22Rv1 (cell line): Measurements from ENCODE around the gene CCNA2.

Source experiments
- ZFX ChIP-seq: fragments of 450-650 bp; IDR thresholded peaks from 2 replicates; pipeline ENCODE4 v1.6.1; 2017; ENCODE audit warnings: antibody characterized with exemption, borderline replicate concordance
- TF ChIP-seq, protein P1 (sequence below): fragments of 450-650 bp; IDR thresholded peaks from 2 replicates; pipeline ENCODE4 v1.5.1; 2017; ENCODE audit warnings: mild to moderate bottlenecking

DNA sequence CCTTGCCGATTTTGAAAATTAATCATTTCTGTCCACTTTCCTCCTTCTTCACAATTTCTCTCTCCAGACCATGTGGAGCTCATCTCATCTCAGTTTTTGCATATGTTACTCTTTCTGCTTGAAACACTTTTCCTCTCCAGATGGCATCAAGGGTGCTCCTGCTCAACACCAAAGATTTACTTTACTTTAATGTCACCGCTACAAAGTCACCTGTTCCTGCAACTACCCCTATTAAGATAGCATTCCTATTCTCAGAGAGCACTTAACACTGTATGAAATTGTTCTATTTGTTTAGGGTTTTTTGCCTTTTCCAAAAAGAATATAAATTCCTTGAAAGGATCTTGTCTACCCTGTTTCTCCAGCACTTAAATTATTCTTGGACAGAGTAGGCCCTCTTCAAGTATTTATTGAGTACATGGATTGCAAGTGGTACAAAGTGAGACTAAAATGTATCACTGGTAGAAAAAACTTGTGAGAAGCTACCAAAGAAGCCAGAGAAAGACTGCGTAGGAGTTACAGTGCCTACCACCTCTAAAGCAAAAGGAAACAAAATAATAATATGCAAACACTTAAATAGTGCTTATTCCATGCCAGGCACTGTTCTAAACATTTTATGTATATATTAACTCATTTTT, 23.7 kb downstream of the CCNA2 start:
- TF ChIP-seq, protein P1, sequence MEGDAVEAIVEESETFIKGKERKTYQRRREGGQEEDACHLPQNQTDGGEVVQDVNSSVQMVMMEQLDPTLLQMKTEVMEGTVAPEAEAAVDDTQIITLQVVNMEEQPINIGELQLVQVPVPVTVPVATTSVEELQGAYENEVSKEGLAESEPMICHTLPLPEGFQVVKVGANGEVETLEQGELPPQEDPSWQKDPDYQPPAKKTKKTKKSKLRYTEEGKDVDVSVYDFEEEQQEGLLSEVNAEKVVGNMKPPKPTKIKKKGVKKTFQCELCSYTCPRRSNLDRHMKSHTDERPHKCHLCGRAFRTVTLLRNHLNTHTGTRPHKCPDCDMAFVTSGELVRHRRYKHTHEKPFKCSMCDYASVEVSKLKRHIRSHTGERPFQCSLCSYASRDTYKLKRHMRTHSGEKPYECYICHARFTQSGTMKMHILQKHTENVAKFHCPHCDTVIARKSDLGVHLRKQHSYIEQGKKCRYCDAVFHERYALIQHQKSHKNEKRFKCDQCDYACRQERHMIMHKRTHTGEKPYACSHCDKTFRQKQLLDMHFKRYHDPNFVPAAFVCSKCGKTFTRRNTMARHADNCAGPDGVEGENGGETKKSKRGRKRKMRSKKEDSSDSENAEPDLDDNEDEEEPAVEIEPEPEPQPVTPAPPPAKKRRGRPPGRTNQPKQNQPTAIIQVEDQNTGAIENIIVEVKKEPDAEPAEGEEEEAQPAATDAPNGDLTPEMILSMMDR, result no peak
- no peak for TF ChIP-seq ZFX
